ENCODE measurements around the gene CBX8.

Gene CBX8

DNA sequence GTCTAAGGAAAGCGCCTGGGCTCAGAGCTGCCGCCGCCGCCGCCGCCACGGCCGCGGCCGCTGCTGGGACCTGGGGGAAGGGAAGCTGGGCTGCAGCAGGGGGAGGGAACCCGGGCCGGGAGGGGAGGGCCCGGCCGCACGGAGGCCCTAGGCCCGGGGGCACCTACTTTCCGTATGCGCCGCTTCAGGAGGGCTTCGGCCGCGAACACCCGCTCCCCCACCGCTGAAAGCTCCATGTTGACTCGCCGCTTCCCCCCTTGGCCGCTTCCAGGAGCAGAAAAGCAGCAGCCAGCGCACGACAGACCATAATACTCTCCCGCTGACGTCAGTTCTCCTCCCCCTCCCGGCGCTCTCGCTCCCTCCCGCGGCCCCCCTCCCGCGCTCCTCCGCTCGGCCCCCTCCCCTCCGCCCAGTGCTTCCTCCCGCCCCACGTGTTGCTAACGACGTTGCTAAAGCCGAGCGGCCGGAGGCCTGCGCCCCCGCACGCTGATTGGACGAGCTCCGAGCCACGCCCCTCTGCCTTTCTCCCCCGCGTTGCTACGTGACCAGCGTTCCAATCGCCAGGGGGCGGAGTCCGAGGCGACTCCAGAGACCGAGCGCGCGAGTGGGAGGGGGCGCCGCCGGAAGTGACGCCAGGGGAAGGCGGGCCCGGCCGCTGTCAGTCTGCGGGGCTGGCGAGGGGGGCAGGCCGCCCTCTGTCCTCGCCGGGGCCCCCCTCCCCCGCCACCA is at the start of gene CBX8:
Gene CBX8, minus strand, starts transcription at position 315 of the 729 bp plus-strand sequence. Its CDS starts 79 bp downstream, at position 236.
- peak; percentile 99 for DNase-seq

DNA sequence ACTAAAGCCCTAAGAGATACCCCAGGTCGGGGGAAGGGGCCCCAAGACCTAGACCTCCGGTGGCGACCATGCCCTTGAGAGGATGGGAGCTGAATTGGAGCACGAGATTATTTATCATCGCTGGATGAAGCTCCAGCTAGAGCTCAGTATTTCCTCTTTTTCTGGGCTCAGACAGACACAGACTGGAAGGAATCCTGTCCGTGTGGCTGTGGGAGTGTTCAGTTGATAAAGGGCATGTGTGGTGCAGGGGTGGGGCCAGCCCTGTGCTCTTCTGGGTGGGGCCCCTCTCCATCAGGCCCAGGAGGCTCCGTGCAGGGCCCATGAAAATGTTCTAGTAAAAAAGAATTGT is 48.7 kb upstream of the CBX8 start:
- DNase-seq = no peak

DNA sequence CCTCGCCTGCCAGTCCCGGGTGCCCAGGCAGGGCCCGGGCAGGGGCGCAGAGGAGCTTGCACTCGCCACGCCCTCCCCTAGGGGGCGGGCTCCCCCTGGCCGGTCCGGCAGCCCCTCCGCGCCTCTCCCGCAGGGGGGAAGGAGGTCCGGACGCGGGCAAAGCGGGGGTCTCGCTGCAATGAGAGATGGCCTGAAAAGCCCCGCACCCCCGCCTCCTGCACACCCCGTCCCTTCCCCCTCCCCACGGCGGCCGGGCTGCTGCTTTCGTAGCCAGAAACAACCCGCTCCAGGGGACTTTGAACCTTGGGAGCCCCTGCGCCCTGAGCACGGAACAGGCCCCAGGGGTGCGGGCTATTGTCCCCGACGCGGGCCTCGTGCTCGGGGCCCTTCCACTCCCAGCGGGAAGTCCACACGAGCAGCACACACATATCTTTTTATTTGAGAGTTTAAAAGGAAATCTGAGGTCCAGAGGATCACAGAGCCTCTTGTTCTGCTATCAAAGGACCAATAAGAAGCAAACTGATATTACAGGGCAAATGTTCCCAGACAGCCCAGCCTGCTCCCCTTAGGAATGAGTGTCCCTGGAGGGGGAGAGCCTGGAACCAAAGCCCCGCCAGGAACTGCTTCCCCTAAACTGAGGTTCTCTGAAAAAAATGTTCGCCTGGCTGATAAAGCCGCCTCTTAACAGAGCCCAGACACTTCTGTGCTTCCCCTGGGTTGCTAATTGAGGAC is 48.2 kb upstream of the CBX8 start:
- peak; percentile 41 for DNase-seq

DNA sequence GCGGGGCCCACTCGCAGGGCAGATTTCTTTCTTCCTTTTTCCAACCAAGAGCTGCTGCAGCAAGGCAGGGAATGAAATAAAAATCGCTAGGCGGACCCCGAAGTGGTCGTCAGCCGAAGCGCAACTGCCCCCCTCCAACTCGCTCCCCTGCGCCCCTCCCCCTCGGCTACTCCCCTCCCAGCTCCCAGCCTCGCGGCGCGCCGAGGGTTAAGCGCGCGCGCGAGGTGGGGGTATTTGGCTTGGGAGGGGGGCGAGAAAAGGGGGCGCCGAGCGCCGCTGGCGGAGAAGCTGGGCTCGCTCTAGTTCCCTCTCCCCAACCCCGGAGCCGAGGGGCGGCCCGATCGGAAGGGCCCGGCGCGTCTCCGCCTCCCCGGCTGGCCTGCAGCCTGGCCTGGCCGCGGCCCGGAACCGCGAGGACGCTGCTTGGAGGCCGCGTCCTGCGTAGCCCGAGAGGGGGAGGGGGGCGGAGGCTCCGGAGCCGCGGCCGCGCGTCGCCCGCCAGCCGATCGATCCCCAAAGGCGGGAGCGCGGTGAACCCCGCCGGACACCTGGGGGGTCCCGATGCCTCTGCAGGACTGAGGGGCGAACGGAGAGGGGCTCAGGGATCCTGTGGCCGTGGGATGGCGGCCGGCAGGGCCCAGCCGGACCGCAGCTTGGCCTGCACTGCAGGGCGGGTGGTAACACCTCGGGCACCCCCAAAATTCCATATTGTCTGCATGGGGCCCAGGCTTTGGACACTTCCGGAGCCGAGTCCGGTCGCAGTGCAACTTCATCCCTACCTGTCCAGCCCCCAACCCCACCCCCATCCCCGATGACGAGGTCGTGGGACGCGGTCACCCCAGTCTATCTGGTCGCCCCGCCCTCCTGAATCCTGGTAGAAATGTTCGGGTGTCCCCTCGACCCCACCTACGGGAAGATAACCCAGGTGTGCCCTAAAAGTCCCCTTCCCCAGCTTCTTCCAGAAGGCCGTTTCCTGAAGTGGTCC is 47.2 kb upstream of the CBX8 start:
- no peak for DNase-seq

DNA sequence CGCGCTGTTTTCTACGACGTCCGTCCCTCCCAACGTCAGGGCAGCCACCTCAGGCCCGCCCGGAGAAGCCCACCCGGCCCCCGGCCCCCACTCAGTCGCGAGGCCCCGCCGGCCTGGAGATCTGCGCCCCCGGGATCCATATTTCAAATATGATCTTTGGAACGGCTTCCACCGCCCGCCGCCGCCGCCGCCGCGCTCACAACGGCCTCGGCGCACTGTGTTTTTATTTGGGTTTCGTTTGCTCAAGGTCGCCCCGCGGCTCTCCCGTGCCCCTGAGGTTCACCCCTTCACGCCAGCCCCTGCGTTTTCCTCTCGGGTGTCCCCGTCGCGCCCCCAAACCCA is 46.6 kb upstream of the CBX8 start:
- no peak for DNase-seq

DNA sequence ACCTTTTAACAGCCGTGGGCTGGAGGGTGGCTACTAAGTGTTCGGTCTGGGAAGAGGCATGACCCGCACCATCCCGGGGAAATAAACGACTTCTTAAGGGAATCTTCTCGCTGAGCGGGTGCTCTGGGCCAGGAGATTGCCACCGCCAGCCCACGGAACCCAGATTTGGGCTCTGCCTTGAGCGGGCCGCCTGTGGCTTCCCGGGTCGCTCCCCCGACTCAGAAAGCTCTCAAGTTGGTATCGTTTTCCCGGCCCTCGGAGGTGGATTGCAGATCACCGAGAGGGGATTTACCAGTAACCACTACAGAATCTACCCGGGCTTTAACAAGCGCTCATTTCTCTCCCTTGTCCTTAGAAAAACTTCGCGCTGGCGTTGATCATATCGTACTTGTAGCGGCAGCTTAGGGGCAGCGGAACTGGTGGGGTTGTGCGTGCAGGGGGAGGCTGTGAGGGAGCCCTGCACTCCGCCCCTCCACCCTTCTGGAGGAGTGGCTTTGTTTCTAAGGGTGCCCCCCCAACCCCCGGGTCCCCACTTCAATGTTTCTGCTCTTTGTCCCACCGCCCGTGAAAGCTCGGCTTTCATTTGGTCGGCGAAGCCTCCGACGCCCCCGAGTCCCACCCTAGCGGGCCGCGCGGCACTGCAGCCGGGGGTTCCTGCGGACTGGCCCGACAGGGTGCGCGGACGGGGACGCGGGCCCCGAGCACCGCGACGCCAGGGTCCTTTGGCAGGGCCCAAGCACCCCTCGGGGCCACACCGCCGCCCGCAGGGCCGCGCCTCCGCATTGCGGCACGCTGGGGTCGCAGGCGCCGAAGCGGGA is 46.0 kb upstream of the CBX8 start:
- no peak for DNase-seq

DNA sequence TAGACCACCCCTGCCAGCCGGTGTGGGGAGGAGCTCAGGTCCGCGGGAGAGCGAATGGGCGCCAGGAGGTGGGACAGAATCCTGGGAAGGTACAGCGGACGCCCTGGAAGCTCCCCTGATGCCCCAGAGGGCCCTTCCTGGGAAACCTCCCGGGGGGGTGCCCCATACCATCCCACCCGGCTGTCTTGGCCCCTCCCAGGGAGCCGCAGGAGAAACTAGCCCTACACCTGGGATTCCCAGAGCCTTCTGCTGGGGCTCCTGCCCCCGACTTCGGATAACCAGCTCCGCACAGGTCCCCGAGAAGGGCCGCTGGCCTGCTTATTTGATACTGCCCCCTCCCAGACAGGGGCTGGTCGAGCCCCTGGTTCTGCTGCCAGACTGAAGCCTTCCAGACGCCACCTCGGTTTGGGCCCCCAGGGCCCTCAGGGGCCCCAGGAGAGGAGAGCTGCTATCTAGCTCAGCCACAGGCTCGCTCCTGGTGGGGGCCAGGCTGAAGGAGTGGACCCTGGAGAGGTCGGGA is 45.3 kb upstream of the CBX8 start:
- no peak for DNase-seq

DNA sequence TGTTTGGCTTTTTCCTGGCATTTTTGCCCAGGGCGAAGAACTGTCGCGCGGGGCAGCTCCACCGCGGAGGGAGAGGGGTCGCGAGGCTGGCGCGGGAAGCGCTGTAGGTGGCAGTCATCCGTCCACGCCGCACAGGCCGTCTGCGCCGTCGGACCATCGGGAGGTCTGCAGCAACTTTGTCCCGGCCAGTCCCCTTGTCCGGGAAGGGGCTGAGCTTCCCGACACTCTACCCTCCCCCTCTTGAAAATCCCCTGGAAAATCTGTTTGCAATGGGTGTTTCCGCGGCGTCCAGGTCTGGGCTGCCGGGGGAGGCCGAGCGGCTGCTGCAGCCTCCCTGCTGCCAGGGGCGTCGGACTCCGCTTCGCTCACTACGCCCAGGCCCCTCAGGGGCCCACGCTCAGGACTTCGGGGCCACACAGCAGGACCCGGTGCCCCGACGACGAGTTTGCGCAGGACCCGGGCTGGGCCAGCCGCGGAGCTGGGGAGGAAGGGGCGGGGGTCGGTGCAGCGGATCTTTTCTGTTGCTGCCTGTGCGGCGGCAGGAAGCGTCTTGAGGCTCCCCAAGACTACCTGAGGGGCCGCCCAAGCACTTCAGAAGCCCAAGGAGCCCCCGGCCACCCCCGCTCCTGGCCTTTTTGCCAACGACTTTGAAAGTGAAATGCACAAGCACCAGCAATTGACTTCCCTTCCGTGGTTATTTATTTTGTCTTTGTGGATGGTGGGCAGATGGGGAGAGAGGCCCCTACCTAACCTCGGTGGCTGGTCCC is 44.7 kb upstream of the CBX8 start:
- DNase-seq = no peak

DNA sequence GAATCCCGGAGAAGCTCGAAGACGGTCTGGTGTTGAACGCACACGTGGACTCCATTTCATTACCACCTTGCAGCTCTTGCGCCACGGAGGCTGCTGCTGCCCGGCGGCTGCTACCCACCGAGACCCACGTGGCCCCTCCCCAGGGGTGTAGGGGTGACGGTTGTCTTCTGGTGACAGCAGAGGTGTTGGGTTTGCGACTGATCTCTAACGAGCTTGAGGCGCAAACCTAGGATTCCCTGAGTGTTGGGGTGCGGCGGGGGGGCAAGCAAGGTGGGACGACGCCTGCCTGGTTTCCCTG is 44.1 kb upstream of the CBX8 start:
- no peak for DNase-seq

DNA sequence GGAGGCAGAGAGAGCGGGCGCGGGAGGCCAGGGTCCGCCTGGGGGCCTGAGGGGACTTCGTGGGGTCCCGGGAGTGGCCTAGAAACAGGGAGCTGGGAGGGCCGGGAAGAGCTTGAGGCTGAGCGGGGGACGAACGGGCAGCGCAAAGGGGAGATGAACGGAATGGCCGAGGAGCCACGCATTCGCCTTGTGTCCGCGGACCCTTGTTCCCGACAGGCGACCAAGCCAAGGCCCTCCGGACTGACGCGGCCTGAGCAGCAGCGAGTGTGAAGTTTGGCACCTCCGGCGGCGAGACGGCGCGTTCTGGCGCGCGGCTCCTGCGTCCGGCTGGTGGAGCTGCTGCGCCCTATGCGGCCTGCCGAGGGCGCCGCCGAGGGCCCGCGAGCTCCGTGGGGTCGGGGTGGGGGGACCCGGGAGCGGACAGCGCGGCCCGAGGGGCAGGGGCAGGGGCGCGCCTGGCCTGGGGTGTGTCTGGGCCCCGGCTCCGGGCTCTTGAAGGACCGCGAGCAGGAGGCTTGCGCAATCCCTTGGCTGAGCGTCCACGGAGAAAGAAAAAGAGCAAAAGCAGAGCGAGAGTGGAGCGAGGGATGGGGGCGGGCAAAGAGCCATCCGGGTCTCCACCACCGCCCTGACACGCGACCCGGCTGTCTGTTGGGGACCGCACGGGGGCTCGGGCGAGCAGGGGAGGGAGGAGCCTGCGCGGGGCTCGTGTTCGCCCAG is 43.6 kb upstream of the CBX8 start:
- no peak for DNase-seq

DNA sequence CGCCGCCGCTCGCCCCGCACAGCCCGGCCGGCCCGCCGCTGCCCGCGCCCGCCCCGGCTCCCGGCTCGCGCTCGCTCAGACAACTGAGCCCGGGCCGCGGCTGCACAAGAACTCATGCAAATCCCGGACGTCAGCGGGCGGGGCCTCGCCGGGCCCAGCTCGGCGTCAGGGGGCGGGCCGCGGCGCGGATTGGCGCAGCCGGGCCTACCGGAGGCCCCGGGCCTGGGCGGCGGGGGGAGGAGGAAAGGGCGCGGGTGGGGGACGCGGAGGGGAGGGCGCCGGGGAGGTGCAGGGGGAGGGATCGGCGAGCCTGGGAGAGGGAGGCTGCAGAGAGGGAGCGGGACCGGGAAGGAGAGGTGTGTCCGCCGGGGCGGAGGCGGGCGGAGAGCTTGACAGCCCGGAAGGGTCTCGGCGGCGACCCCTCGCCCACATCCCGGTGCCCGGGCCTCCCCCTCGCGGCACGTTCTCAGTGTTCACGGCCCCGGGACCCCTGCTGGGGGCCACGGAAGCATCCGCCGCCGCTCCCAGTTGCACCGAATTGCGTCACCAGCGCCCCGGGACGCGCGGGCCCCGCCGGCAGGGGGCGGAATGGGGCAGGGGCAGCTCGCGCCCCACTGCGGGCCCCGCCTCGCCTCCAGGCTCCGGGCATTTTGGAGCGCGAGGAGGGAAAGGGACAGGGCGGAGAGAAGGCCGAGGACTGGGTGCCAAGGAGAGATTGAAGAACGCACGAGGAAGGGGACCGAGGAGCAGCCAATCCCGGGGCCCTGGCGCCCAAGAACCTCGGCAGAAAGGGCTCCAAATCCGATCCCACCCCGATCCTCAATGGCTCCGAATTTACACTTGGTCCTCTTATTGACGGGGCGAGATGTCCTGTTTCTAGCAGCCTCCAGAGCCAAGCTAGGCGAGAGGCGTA is 42.7 kb upstream of the CBX8 start, which contains the start of gene CBX4:
Gene CBX4, minus strand, starts transcription at position 85 of the 913 bp plus-strand sequence. CDS start 189 bp downstream, outside the sequence.
- DNase-seq = peak; percentile 88

DNA sequence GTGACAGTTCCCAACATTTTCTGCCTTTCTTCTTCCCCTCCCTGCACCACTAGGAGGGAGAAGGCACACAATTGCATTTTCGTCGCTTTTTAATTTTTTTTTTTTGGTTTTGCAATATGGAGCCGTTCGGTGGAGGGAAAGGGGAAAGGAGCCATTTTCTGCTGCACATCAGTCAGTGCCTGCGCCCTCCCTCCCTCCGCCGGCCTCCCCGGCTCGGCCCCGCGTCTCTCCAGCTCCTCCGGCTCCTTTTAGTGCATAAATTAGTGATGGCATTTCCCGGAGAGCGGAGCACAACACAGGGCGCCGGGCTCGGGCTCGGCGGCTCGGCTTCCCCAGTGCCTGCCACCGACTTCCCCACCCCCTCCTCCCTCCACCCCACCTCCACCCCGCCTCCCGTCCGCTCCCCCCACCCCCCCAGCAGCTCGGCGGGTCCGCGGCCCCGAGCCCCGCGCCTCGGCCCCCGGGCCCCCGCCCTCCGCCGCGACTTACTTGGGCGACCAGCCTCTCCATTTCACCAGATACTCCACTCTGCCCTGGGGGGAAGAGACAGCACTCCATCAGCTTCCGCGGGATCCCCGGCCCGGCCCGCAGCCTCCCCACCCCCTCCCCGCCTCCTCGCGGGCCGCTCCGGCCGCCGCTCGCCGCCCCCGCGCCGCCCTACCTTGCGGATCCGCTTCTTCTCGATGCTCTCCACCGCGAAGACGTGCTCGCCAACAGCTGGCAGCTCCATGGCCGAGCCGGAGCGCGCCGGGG is 41.8 kb upstream of the CBX8 start:
- peak; percentile 36 for DNase-seq

DNA sequence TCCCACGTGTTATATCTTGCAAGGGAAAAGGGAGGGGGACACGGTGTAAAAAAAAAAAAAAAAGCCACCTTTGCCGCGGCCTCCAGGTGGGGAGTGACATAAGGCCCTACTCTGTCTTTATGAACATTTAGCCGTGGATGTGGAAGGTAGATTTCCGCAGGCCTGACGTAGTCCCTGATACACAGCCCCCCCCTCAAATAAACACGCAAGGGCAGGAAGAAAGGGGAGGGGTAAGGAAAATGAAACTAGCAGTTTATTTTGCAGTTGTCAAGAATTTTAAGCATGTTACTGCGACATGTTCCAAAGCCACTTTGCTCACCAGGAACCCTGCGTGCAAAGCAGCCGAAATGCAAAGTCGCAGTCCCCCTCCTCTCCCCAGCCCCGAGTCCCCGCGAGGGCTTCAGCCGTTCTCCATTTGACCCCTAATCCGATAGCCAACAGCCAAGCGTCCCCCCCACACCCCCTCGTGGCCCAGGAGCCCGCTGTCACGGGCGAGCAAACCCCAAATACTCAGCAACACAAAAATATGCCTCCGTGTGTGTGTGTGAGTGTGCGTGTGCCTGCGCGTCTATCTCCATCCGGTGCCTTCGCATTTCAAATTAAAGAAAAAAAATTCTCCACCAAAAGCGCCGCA is 41.1 kb upstream of the CBX8 start:
- DNase-seq = peak; percentile 37

DNA sequence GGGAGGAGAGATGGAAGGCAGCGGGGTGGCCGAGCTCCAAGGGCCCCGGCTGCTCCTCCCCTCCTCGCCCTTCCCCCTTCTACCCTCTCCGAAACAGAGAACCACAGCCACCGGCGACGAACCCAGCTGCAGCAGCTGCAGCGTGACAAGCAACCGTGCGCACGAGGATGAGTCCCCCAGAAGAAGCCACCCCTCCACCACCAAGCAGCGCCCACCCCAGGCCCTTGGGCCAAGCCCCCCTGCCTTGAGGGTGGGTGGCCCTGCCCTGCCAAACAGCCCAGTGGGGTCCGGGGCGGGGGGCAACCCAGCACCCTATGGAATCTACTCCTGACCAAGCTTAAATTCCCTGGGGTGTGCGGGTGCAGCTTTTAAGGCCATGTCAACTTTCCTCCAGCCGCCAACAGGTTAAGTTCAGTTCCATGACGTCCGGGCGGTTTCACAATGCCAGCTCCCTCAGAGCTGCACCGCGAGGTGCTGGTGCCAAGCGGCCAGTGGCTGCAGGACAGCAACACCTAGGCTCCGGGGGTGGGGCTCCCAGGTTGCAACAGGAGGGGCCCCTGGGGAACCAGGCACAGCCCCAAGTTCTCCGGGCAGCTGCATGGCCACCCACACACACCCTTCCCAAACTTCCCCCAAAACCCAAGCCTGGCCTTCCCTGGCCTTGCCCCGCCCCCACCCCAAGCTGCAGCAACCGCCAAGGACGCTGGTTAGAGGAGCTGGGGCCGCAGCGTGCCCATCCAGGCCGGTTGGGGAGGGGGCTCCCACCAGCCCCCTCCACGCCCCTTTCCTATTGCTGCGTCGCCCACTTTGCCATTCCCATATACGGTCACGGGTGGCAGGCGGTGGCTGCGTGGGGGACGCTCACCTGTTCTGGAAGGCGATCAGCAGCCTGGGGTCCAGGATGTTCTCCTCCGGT is 40.4 kb upstream of the CBX8 start:
- DNase-seq = peak; percentile 36

DNA sequence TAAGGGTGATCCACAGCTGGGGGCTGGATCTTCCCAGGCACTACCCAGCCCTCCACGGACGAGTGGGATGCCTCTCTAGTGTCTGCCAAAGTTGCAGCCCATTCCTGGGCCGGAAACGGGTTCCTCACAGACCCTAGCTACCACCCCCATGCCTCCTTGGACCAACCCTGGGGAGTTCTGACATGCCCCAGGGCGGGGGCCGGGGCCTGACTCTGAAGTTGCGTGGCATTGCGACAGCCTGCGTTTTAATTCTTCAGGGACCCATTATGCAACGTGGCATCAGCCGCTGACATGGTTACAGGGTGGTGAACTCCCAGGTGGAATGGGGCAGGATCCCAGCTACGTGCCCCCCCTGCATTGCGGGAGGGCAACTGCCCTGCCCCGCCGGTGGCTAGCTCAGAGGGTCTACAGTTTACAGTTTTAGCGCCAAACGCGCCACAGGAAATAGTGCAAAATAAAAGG is 39.7 kb upstream of the CBX8 start:
- no peak for DNase-seq

DNA sequence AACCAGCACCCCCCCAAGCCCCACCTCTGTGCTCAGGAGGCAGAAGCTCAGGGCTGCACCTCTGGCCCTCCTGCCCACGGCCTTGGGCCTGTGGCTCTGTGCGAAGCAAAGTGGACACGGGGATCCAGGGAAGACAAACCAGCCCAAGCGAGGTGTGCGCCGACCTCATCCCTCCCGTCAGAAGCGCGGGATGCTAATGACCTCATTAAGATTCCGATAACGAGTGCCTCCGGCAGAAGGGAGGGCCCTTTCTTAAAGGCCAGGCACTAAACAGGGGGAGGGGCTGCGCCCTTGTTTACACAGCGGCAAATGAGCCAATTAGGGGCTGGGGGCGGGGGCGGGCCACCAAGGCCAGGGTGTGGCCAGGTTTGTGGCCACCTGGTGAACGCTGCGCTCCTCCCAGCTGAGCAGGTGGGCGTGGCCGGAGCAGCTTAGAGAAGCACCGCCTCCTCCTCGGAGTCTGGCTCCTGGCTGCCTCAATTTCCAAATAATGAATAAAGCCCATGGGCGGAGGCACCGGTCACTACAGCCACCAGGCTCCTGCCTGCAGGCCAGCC is 39.2 kb upstream of the CBX8 start:
- DNase-seq = no peak

DNA sequence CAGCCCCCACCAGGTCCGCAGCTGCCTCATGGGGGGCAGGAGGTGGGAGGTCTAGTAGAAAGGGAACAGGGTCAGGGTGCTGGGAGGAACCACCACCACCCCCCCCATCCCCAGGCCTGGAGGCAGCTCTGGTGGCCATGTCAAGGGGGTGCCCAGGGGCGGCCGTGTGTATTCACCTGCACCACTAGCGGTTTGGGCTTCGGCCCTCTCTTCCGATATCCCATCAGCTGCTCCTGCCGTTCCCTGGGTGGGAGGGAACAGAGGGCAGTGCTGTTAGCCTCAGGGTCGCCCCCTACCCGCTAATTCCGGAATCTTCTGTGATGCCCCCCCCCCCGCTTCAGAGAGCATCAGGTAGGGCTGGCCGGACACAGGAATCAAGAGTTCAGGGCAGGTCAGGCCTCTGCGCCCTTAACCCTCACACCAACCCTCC is 38.6 kb upstream of the CBX8 start:
- DNase-seq = no peak
